Mucosa of descending colon (tissue), 3 donors: ENCODE measurements around the gene PADI3. TPM values are rescaled to one million over a fixed set of nuclear protein-coding genes. Genes with fewer than 3 reads are reported as not detected.

Experiments
- ATAC-seq: fragments of 200-7000 bp; cut with Tn5 transposase; one replicate; pipeline ENCODE4 v1.9.1; 2020; ENCODE audit warnings: mild to moderate bottlenecking, moderate library complexity
- DNase-seq, 3 donors: peaks; one replicate each; pipeline ENCODE4 v3.0.0-alpha.2; 2020
- H3K36me3 ChIP-seq: fragments of 200-600 bp; one replicate; pipeline ENCODE4 v1.8.0; 2021; ENCODE audit warnings: low read depth, mild to moderate bottlenecking
- H3K4me1 ChIP-seq: fragments of 200-600 bp; one replicate; pipeline ENCODE4 v1.8.0; 2021; ENCODE audit warnings: low read depth, mild to moderate bottlenecking
- H3K4me3 ChIP-seq: fragments of 200-600 bp; one replicate; pipeline ENCODE4 v1.8.0; 2021; ENCODE audit warnings: mild to moderate bottlenecking
- H3K9me3 ChIP-seq: fragments of 200-600 bp; one replicate; pipeline ENCODE4 v1.8.0; 2021; ENCODE audit warnings: mild to moderate bottlenecking
- CTCF ChIP-seq: fragments of 200-600 bp; IDR thresholded peaks from one replicate; pipeline ENCODE4 v1.8.0; 2022; ENCODE audit warnings: antibody characterized with exemption, mild to moderate bottlenecking
- intact Hi-C, 2 donors: fragments of 100-400 bp; cut with DNase I in 1 of 2; cut with micrococcal nuclease in 1 of 2; formaldehyde crosslinking; loops; one replicate each; pipeline versions ENCODE4 v1.11.0 to v1.11.1; 2022; cut with DNase I, micrococcal nuclease
- total RNA-seq, 3 donors: library from RNA; stranded (reverse); fragmentation: NEBNext Ultra II Directional in 2 of 3; extraction: Animal tissue kit (Norgen Biotek cat#: 25700) in 2 of 3; gene quantifications; one replicate each; pipeline versions ENCODE4 v1.2.1 to v1.2.4, GENCODE V29; 2021 to 2023
- donor health status: DM: no; HTN: no; CAD: no; lungs with moderate emphysema.
- donor health status: DM: no; HTN: no; CAD: no.
- donor health status: DM: no; HTN: yes; CAD: no.

The PADI3 gene
- total RNA-seq, 3 donors from 2014 or later = 0.09 to 0.17 TPM; not detected in 1

GRCh38 chr1:17301767-17302166 is 52.9 kb downstream of the PADI3 start:
- Histone ChIP-seq H3K4me1 (no peaks in the 10 kb centered on the region), H3K36me3 (no peaks in the 10 kb centered on the region), H3K9me3 (peaks cover 11% of the 10 kb centered on the region), H3K4me3 (no peak overlapping the region)
- DNase-seq (no peak), ATAC-seq (no peak)
- no peak for TF ChIP-seq CTCF
- intact Hi-C loops = no loop called here

GRCh38 chr1:17304151-17304825 is 55.4 kb downstream of the PADI3 start:
- Histone ChIP-seq H3K4me3 (no peak overlapping the region), H3K36me3 (no peaks in the 10 kb centered on the region), H3K4me1 (no peaks in the 10 kb centered on the region), H3K9me3 (peaks cover 11% of the 10 kb centered on the region)
- intact Hi-C loops = no loop called here
- no peak for TF ChIP-seq CTCF
- ATAC-seq (no peak), DNase-seq (no peak)

- Histone ChIP-seq H3K4me1 (no peaks in the 10 kb centered on the region), H3K9me3 (peaks cover 11% of the 10 kb centered on the region), H3K4me3 (no peak overlapping the region), H3K36me3 (no peaks in the 10 kb centered on the region)
- no peak for ATAC-seq
- intact Hi-C loops = no loop called here
- TF ChIP-seq CTCF = no peak
- no peak for DNase-seq
Measured at GRCh38 chr1:17304826-17305175, 55.9 kb downstream of the PADI3 start.

GRCh38 chr1:17305576-17306095 is 56.7 kb downstream of the PADI3 start:
- ATAC-seq (no peak), DNase-seq (no peak)
- Histone ChIP-seq H3K36me3 (no peaks in the 10 kb centered on the region), H3K9me3 (peaks cover 10% of the 10 kb centered on the region), H3K4me3 (no peak overlapping the region), H3K4me1 (no peaks in the 10 kb centered on the region)
- TF ChIP-seq CTCF = no peak
- intact Hi-C loops = no loop called here

- H3K9me3 ChIP-seq = peaks cover 5% of the 10 kb centered on the region
- no peak for DNase-seq
- no peak overlapping the region for H3K4me3 ChIP-seq
- ATAC-seq = no peak
- TF ChIP-seq CTCF = no peak
- intact Hi-C loops = no loop called here
- no peaks in the 10 kb centered on the region for H3K4me1 ChIP-seq
- no peaks in the 10 kb centered on the region for H3K36me3 ChIP-seq
Measured at GRCh38 chr1:17306407-17306806, 57.5 kb downstream of the PADI3 start.
